SK-N-MC (cell line): ENCODE data around the gene PCSK6.

ENCODE experiments used
- EZH2 ChIP-seq: fragments of 200-600 bp; sonication (generic); IDR thresholded peaks from one replicate; pipeline ENCODE4 v1.6.1; 2017; ENCODE audit warnings: antibody characterized with exemption
- POLR2AphosphoS5 ChIP-seq: IDR thresholded peaks from 2 replicates; pipeline ENCODE4 v1.6.1; 2012; ENCODE audit warnings: mild to moderate bottlenecking, low read depth, low read length, borderline replicate concordance

- TF ChIP-seq EZH2 = no peak
- no peak for TF ChIP-seq POLR2AphosphoS5
Observed at GRCh38 chr15:101470548-101471239, 18.8 kb downstream of the PCSK6 start.
